T follicular helper cell (primary cell): ENCODE results near the gene RMRP.

Experiments used
- DNase-seq: peaks from one replicate; pipeline ENCODE4 v3.0.0-alpha.2; 2020; ENCODE audit warnings: low read depth

Gene RMRP

DNA sequence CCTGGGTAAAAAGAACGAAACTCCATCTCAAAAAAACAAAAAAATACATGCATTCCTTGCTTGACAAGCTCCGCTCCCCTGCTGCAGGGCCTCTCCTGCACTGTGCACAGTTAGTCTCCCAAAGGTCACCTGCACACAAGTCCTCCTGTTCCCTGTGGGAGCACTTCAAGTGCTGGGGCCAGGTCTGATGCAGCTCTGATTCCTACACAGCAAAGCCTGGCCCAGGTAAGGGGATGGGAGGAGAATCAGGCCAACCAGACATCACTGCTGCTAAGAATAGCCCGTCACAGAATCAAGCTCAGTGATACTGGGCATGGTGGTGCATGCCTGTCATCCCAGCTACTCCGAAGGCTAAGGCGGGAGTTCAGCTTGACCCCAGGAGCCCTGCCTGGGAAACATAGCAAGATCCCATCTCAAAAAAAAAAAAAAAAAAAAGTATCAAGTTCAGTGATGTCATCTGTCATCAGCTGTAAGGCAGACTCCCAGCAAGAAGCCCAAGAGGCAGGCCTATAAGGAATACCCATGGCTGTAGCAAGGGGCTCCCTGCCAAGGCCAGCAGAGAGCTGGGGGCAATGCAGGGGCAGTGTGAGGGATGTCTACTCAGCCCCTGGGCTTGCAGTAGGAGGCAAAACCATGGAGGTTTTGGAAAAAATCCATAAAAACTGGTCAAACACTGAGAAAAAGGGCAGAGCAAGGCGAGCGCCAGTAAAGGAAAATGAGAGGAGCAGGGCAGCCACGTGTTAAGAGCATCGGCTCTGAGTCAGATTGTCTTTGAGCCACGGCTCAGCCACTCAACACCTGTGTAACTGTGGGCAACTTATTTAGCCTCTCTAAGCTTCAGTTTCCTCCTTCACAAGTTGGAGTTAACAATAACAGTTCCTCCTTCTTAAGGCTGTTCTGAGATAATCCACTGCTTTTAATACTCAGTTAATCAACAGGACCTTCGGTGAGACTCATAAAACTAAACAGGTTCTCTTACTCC, 28.7 kb upstream of the RMRP start:
- no peak for DNase-seq

DNA sequence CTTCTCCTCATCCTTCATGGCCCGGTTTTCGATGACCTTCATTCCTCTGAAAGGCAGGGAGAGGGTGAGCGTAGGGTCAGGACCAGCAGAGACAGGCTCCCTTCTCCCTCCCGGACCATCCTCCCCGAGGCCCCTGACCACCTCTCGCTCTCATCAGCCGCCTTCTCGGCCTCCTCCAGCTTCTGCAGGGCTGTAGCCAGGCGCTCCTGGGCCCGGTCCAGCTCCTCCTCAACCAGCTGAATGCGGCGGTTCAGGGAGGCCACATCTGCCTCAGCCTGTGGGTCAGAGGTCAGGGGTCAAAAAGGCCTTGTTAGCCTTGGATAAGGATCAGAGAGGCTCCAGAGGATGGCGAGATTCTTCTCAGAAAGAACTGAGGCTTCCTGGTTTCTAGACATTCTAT, 27.7 kb upstream of the RMRP start:
- DNase-seq = no peak

DNA sequence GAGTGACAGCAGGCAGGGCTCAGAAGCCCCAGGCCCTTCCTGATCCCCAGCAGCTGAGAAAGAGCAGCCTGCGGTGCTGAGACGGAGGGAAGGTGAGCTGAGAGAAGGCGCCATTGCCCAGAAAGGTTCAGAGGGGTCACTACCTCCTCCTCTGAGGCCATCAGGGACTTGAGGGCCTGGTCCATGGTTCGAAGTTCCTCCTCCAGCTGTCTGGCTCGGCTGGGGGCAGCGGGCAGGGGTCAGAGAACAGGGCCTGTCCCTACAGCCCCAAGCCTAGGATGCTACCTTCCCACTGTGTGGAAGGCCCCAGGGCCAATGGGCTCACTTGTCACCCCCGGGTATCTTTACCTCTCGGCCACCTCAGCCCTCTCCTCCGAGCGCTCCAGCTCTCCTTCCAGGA, 27.1 kb upstream of the RMRP start:
- DNase-seq = no peak

DNA sequence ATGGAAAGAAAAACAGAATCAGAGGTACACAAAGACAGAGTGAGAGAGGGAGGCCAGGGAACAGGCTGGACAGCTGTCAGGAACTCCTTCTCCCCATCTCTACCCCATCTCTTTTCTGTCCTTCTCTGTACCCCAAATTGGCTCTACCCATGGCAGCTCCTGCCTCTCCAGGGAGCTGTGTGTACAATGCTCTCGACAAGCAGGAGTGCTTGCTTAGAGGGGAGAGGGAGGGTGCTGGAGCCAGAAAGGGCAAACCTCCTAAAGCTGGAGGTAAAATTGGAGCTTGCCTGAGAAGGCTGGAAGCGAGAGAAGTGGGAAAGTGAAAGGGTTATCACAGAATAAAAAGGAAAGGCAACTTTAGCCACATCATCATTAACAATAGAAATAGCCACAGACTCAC, 25.5 kb upstream of the RMRP start:
- no peak for DNase-seq

DNA sequence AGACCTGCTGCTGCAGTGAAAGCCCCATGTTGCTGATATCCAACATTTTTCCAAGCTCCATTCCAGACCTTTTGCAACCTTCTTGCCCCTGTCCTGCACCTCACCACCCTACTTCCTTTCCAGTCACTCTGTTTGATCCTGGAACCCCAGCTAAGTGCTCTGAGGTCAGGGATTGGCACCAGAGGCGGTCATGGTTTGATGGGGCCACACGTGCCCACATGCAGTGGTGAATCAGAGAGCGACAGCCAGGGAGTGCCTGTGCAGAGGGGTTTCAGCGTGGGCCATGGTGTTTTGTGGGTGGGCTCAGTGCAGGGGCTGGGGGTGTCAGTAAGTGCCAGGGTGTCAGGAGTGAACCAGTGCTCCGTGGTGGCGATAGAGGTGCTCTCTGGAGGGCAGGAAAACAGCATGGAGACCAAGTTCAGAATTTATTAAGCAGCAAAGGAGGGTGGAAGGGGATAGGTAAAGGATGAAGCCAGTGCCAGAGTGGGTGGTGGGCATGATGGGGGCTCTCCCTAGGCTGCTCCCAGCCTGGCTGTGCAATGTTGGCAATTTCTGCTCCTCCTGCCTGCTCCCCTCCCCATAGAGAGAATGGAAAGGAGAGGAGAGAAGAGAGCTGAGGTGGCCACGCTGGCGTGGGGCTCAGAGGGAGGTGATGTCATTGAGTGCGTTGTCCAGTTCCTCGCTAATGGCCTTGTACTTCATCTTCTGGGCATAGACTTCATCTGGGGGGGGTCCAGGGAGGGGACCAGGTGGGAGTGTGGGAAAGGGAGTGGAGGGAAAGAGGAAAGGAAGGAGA, 24.9 kb upstream of the RMRP start:
- DNase-seq = no peak

DNA sequence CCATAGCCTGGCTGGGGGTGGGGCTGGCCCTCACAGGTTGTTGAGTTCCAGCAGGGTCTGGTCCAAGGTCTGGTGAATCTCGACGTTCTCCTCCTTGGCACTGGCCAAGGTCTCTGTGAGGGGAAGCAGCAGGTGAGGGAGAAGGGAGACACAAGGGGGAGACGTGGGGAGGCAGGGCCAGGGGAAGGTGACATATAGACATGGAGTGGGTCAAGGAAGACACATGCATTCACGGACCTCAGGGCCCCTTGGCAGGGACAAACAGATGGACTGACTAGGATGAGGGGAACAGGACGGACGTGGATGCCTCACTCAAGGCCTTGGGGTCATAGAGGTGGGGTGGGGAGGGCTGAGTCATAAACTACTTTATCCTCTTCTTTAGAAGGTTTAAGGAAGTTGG, 24.2 kb upstream of the RMRP start:
- no peak for DNase-seq

DNA sequence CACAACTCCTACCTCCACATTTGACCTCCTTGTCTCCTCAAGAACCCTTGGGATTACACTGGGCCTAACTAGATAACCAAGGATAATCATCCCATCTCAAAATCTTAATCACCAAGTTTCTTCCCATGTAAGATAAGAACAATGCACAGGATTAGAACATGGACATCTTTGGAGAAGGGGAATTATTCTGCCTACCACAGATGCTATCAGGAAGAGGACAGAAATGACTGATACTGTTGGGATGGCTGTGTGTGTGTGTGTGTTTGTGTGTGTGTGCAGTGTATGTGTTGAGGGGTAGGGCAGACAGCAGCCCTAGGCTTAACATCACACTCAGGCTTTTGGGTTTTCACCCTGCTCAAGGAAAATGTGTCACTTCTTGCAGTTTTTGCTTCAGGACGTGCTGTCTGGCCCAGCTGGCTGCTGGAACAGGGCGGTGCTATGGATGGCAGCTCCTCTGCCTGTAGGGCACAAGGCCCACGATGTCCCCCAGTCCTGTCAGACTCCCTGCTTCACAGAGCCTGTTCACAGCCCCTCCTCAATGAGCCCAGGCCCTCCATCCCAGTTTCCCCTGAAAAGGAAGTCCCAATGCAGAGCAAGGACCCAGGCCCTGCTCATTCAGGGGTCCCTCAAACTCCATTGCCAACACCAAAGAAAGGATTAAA, 23.7 kb upstream of the RMRP start:
- no peak for DNase-seq

DNA sequence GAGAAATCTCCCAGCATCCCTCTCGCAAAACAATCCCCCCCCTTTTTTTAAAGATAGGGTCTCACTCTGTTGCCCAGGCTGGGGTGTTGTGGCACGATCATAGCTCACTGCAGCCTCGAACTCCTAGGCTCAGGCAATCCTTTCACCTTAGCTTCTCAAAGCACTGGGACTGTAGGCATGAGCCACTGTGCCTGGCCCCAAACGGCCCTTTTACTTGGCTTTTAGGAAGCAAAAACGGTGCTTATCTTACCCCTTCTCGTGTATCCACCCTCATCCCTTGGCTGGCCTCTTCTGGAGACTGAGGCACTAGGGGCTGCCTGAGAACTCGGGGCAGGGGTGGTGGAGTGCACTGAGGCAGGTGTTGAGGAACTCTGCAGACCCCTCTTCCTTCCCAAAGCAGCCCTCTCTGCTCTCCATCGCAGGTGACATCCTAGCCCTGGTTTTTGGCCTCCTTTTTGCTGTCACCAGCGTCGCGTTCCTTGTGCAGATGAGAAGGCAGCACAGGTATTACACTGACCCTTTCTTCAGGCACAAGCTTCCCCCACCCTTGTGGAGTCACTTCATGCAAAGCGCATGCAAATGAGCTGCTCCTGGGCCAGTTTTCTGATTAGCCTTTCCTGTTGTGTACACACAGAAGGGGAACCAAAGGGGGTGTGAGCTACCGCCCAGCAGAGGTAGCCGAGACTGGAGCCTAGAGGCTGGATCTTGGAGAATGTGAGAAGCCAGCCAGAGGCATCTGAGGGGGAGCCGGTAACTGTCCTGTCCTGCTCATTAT, 22.7 kb upstream of the RMRP start:
- no peak for DNase-seq

DNA sequence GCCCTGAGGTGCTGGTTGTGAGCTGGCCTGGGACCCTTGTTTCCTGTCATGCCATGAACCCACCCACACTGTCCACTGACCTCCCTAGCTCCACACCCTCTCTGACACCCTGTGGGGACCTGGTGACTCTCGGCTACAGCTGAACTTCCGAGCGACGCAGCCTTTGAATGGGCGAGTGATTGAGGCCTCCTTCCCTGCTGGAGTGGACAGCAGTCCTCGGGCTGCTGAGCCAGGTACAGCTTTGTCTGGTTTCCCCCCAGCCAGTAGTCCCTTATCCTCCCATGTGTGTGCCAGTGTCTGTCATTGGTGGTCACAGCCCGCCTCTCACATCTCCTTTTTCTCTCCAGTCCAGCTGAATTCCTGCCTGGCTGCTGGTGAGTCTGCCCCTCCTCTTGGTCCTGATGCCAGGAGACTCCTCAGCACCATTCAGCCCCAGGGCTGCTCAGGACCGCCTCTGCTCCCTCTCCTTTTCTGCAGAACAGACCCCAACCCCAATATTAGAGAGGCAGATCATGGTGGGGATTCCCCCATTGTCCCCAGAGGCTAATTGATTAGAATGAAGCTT, 22.0 kb upstream of the RMRP start:
- DNase-seq = no peak

DNA sequence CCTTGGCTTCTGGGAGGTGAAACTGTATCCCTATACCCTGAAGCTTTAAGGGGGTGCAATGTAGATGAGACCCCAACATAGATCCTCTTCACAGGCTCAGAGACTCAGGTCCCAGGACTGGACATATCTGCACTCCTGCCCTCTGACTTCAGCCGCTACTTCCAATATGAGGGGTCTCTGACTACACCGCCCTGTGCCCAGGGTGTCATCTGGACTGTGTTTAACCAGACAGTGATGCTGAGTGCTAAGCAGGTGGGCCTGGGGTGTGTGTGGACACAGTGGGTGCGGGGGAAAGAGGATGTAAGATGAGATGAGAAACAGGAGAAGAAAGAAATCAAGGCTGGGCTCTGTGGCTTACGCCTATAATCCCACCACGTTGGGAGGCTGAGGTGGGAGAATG, 21.3 kb upstream of the RMRP start:
- no peak for DNase-seq

DNA sequence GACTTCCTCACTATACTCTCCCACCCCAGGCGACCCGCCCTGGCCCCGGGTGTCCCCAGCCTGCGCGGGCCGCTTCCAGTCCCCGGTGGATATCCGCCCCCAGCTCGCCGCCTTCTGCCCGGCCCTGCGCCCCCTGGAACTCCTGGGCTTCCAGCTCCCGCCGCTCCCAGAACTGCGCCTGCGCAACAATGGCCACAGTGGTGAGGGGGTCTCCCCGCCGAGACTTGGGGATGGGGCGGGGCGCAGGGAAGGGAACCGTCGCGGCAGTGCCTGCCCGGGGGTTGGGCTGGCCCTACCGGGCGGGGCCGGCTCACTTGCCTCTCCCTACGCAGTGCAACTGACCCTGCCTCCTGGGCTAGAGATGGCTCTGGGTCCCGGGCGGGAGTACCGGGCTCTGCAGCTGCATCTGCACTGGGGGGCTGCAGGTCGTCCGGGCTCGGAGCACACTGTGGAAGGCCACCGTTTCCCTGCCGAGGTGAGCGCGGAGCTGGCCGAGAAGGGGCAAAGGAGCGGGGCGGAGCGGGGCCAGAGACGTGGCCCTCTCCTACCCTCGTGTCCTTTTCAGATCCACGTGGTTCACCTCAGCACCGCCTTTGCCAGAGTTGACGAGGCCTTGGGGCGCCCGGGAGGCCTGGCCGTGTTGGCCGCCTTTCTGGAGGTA, 18.0 kb upstream of the RMRP start:
- DNase-seq = no peak

DNA sequence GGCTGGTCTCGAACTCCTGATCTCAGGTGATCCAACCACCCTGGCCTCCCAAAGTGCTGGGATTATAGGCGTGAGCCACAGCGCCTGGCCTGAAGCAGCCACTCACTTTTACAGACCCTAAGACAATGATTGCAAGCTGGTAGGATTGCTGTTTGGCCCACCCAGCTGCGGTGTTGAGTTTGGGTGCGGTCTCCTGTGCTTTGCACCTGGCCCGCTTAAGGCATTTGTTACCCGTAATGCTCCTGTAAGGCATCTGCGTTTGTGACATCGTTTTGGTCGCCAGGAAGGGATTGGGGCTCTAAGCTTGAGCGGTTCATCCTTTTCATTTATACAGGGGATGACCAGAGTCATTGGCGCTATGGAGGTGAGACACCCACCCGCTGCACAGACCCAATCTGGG, 17.4 kb upstream of the RMRP start:
- no peak for DNase-seq

DNA sequence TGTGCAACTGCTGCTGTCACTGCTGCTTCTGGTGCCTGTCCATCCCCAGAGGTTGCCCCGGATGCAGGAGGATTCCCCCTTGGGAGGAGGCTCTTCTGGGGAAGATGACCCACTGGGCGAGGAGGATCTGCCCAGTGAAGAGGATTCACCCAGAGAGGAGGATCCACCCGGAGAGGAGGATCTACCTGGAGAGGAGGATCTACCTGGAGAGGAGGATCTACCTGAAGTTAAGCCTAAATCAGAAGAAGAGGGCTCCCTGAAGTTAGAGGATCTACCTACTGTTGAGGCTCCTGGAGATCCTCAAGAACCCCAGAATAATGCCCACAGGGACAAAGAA, 16.2 kb upstream of the RMRP start:
- DNase-seq = no peak

DNA sequence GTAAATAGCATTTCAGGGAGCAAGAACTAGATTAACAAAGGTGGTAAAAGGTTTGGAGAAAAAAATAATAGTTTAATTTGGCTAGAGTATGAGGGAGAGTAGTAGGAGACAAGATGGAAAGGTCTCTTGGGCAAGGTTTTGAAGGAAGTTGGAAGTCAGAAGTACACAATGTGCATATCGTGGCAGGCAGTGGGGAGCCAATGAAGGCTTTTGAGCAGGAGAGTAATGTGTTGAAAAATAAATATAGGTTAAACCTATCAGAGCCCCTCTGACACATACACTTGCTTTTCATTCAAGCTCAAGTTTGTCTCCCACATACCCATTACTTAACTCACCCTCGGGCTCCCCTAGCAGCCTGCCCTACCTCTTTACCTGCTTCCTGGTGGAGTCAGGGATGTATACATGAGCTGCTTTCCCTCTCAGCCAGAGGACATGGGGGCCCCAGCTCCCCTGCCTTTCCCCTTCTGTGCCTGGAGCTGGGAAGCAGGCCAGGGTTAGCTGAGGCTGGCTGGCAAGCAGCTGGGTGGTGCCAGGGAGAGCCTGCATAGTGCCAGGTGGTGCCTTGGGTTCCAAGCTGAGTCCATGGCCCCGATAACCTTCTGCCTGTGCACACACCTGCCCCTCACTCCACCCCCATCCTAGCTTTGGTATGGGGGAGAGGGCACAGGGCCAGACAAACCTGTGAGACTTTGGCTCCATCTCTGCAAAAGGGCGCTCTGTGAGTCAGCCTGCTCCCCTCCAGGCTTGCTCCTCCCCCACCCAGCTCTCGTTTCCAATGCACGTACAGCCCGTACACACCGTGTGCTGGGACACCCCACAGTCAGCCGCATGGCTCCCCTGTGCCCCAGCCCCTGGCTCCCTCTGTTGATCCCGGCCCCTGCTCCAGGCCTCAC, 15.6 kb upstream of the RMRP start, which contains the start of gene CA9:
CA9 (plus strand) TSS at position 797 of the 893 bp plus-strand sequence; CDS start at position 829, 32 bp downstream.
- DNase-seq = no peak

DNA sequence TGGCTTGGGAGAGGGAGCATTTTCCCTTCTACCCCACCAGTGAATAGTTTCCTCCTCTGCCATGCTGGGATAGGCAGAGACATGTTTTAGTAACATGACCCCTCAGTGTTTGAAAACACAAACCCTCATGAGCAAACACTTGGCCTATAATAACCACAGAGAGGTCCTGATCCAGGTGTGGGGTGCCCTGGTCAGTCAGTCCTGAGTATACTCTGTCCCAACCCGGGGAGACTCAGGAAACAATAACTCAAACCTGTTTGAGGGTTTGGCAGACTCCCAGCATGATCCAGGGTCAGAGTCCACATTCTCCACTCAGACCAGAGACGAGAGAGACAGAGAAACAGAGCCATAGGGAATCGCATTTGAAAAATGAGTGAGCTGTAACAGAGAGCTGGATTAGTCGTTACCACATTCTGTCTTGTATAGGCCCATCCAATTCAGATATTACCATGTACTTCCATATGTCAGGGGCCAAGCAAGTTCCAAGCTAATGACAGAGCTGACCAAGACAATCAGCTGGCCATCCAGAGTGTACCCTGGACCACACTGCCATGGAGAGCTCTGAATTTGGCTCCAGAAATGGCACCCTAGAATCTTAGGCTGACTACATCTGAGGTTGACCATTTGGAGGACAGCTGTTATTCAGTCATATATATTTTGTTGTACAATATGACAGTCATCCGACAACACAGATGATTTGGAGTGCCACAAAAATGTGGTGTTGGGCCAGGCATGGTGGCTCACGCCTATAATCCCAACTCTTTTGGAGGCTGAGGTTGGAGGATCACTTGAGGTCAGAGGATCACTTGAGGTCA, 11.7 kb upstream of the RMRP start:
- DNase-seq = no peak

DNA sequence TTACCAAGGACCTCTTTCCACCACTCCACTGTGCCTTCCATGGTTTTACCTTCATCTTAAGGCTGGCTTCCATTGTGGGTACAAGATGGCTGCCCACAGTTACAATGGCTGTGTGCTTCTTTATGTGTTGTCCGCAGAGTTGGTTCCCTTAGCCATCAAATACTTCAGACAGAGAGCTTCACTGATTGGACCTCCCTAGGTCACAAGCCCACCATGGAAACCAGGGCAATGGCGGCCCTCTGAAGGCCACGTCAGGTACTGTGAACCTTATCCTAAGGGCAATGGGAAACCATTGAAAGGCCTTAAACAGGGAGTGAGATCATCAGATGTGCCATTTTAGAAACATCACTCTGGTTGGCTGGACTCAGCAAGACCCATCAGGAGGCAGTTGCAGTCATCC, 10.1 kb upstream of the RMRP start:
- DNase-seq = no peak

DNA sequence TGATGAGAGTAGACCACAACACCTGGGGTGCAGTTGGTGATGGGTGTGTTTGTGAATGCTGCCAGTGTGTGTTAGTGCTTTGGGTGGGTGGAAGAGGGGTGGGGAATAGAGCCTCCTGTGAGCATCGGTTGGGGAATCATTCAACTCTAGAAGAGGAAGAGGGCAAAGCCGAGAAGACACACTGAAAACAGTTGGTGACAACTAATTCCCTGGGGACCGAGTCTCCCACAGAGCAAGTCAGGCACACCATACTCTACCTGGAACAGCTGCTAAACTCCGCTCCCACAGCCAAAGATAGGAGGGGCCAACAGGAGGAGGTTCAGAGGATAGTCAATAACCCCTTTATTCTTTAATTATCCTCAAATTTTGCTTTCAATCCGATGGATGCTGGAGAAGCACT, 8.7 kb upstream of the RMRP start:
- DNase-seq = no peak

DNA sequence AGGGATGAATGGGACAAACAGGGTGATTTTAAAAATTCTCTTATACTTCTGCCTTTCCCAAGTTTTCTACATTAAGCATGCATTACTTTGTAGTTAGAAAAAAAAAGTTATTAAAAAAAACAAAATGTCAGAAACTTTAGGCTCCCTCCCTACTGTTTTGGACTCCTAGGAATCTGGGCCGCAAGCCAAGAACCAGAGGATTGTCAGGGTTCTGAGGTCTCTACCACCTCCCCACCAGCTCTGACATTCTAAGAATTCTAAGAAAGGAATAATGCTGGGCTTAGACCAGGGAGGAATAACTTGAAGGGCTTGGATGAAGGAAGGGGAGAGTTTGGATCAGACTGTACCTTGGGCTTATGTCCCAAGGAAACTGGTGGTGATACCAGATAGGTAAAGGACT, 8.2 kb upstream of the RMRP start:
- no peak for DNase-seq

DNA sequence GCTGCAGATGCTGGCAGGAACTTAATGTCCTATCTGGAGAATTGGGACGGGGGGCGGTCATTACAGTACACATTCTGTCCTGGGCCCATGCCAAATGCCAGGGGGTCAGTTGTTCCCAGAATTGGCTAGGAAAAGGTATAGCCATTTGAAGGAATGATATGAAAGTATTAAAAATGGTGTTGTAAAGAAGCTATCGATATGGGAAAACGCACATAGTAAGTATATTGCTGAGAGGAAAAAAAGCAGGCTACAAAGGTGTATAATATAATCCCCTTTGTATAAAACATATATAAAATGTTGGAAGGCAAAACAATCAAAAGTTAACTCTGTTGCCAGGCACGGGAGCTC, 7.6 kb upstream of the RMRP start:
- no peak for DNase-seq
